ENCODE results near the gene CHL1. TPM values are rescaled to one million over a fixed set of nuclear protein-coding genes. Genes with fewer than 3 reads are reported as not detected.

The CHL1 gene
- total RNA-seq, 1 experiment from 2014 or later, result not detected

- no peak overlapping the region for H3K27ac ChIP-seq
- no peaks in the 10 kb centered on the region for H3K36me3 ChIP-seq (ENCODE audit: low read depth)
- no peak overlapping the region for H3K4me2 ChIP-seq
- no peaks in the 10 kb centered on the region for H3F3A ChIP-seq (ENCODE audit: insufficient read depth, low read depth)
- no peaks in the 10 kb centered on the region for H3K9me3 ChIP-seq (ENCODE audit: insufficient read depth, low read depth)
- no TSS peak for BruUV-seq (replicated peaks)
- ChIA-PET POLR2A (ENCODE audit: unreplicated experiment) (no interaction called here), CTCF (no interaction called here)
- H3K9me2 ChIP-seq (ENCODE audit: insufficient read depth), result no peaks in the 10 kb centered on the region
- H3K79me2 ChIP-seq (ENCODE audit: low read depth), result no peaks in the 10 kb centered on the region
- H3K4me1 ChIP-seq (replicated peaks; ENCODE audit: insufficient read depth), result no peaks in the 10 kb centered on the region
- DNase-seq, result no peak
- no peaks in the 10 kb centered on the region for H4K20me1 ChIP-seq (ENCODE audit: insufficient read depth)
- H3K27me3 ChIP-seq (ENCODE audit: insufficient read depth, low read depth), result no peaks in the 10 kb centered on the region
- no peak overlapping the region for H2AFZ ChIP-seq
- no peak overlapping the region for H3K4me3 ChIP-seq
- intact Hi-C loops (cut with micrococcal nuclease; ENCODE audit: unreplicated experiment), result no loop called here
- TF ChIP-seq CTCF (conservative IDR thresholded peaks at IDR 0.05), result no peak
- no peak for TF ChIP-seq EZH2 (IDR thresholded peaks at IDR 0.05; ENCODE audit: low read depth)
Observed at GRCh38 chr3:331881-332280, 135.3 kb downstream of the CHL1 start.

GRCh38 chr3:332701-333100 lies 136.1 kb downstream of the CHL1 start:
- intact Hi-C loops (cut with micrococcal nuclease; ENCODE audit: unreplicated experiment), result no loop called here
- CTCF ChIA-PET, result no interaction called here

GRCh38 chr3:335240-335639 lies 138.7 kb downstream of the CHL1 start:
- intact Hi-C loops (cut with micrococcal nuclease; ENCODE audit: unreplicated experiment), result no loop called here
- no peaks in the 10 kb centered on the region for H4K20me1 ChIP-seq (ENCODE audit: insufficient read depth)
- H3K27me3 ChIP-seq (ENCODE audit: insufficient read depth, low read depth), result no peaks in the 10 kb centered on the region
- no peak overlapping the region for H2AFZ ChIP-seq
- ChIA-PET CTCF (no interaction called here), POLR2A (ENCODE audit: unreplicated experiment) (no interaction called here)
- no peaks in the 10 kb centered on the region for H3F3A ChIP-seq (ENCODE audit: insufficient read depth, low read depth)
- BruUV-seq (replicated peaks), result no TSS peak
- no peaks in the 10 kb centered on the region for H3K9me2 ChIP-seq (ENCODE audit: insufficient read depth)
- no peak overlapping the region for H3K4me3 ChIP-seq
- no peaks in the 10 kb centered on the region for H3K79me2 ChIP-seq (ENCODE audit: low read depth)
- no peak overlapping the region for H3K4me2 ChIP-seq
- no peaks in the 10 kb centered on the region for H3K4me1 ChIP-seq (replicated peaks; ENCODE audit: insufficient read depth)
- H3K27ac ChIP-seq, result no peak overlapping the region
- DNase-seq, result no peak
- no peaks in the 10 kb centered on the region for H3K9me3 ChIP-seq (ENCODE audit: insufficient read depth, low read depth)
- TF ChIP-seq EZH2 (IDR thresholded peaks at IDR 0.05; ENCODE audit: low read depth), result no peak
- no peak for TF ChIP-seq CTCF (conservative IDR thresholded peaks at IDR 0.05)
- H3K36me3 ChIP-seq (ENCODE audit: low read depth), result no peaks in the 10 kb centered on the region

More at GRCh38 chr3:332701-333100, 136.1 kb downstream of the CHL1 start:
- TF ChIP-seq EZH2 (IDR thresholded peaks at IDR 0.05; ENCODE audit: low read depth) (no peak), CTCF (conservative IDR thresholded peaks at IDR 0.05) (no peak)
- Histone ChIP-seq H3K36me3 (ENCODE audit: low read depth) (no peaks in the 10 kb centered on the region), H3F3A (ENCODE audit: insufficient read depth, low read depth) (no peaks in the 10 kb centered on the region), H3K4me2 (no peak overlapping the region), H3K27me3 (ENCODE audit: insufficient read depth, low read depth) (no peaks in the 10 kb centered on the region), H3K79me2 (ENCODE audit: low read depth) (no peaks in the 10 kb centered on the region), H3K4me3 (no peak overlapping the region), H3K4me1 (replicated peaks; ENCODE audit: insufficient read depth) (no peaks in the 10 kb centered on the region), H3K9me2 (ENCODE audit: insufficient read depth) (no peaks in the 10 kb centered on the region), H2AFZ (no peak overlapping the region), H4K20me1 (ENCODE audit: insufficient read depth) (no peaks in the 10 kb centered on the region), H3K27ac (no peak overlapping the region), H3K9me3 (ENCODE audit: insufficient read depth, low read depth) (no peaks in the 10 kb centered on the region)
- no TSS peak for BruUV-seq (replicated peaks)
- POLR2A ChIA-PET (ENCODE audit: unreplicated experiment), result no interaction called here
- DNase-seq, result no peak
